K562 (cell line): ENCODE measurements around the gene FOXL3.

Source experiments
- BACH1 ChIP-seq: fragments of 200-800 bp; sonication (Bioruptor generic); IDR thresholded peaks from 2 replicates; pipeline ENCODE4 v1.6.1; 2016; ENCODE audit warnings: missing genetic modification characterization, missing compliant biosample characterization
- CTCF ChIP-seq, 3 experiments: IDR thresholded peaks in 2 of 3; conservative IDR thresholded peaks in 1 of 3; 2 replicates each; pipeline ENCODE4 v1.5.1; 2011 to 2012; ENCODE audit warnings: low read length in 3 of 3, mild to moderate bottlenecking in 3 of 3, control low read depth in 2 of 3, improper control_type of control experiment in 1 of 3, inconsistent platforms in 1 of 3, low read depth in 1 of 3, mixed read lengths in 1 of 3, moderate library complexity in 1 of 3; ENCODE audit not compliant: insufficient read depth in 2 of 3
- GABPA ChIP-seq: fragments of 200-800 bp; sonication (Bioruptor generic); conservative IDR thresholded peaks from 2 replicates; pipeline ENCODE4 v1.6.1; 2016; ENCODE audit warnings: low read depth, missing genetic modification characterization, missing compliant biosample characterization
- HCFC1 ChIP-seq: IDR thresholded peaks from 2 replicates; pipeline ENCODE4 v1.6.1; 2012; ENCODE audit warnings: low read depth, low read length, improper control_type of control experiment
- POLR2AphosphoS2 ChIP-seq: IDR thresholded peaks from 2 replicates; pipeline ENCODE4 v1.6.1; 2012; ENCODE audit warnings: low read length, improper control_type of control experiment
- SIN3A ChIP-seq, 2 experiments: fragments of 150-350 bp in 1 of 2; IDR thresholded peaks; 2 replicates each; pipeline ENCODE4 v1.6.1; 2011 to 2016; ENCODE audit warnings: borderline replicate concordance in 2 of 2, low read depth in 2 of 2, low read length in 2 of 2, mild to moderate bottlenecking in 2 of 2, moderate library complexity in 2 of 2; ENCODE audit not compliant: control insufficient read depth in 1 of 2
- SMC3 ChIP-seq: conservative IDR thresholded peaks from 2 replicates; pipeline ENCODE4 v1.6.1; 2011; ENCODE audit warnings: low read depth, low read length, improper control_type of control experiment; ENCODE audit not compliant: insufficient read depth
- TAF1 ChIP-seq: IDR thresholded peaks from 2 replicates; pipeline ENCODE4 v1.6.1; 2011; ENCODE audit warnings: mild to moderate bottlenecking, low read length, moderate library complexity; ENCODE audit not compliant: insufficient read depth, control insufficient read depth, severe bottlenecking; ENCODE audit errors: extremely low read depth
- THRA ChIP-seq: fragments of 450-650 bp; IDR thresholded peaks from 2 replicates; pipeline ENCODE4 v1.6.1; 2017; ENCODE audit warnings: mild to moderate bottlenecking, moderate library complexity
- ZNF263 ChIP-seq: sonication (generic); formaldehyde crosslinking; IDR thresholded peaks from 2 replicates; pipeline ENCODE4 v1.8.0; 2022; ENCODE audit warnings: mild to moderate bottlenecking, missing genetic modification reagents, borderline replicate concordance

- no peak for TF ChIP-seq ZNF263 (CRISPR knock-in tag)
- no peak for TF ChIP-seq THRA
- no peak for TF ChIP-seq GABPA (tag)
- TF ChIP-seq SIN3A (IDR thresholded peaks at IDR 0.05; ENCODE audit: borderline replicate concordance in 2 of 2, control insufficient read depth in 1 of 2, low read depth in 2 of 2, low read length in 2 of 2), result no peak
- TF ChIP-seq POLR2AphosphoS2, result no peak
- TF ChIP-seq HCFC1, result no peak
- no peak for TF ChIP-seq SMC3
- no peak for TF ChIP-seq BACH1 (tag)
- TF ChIP-seq TAF1, result no peak
- TF ChIP-seq CTCF (IDR thresholded peaks at IDR 0.05 in 2 of 3, conservative IDR thresholded peaks at IDR 0.05 in 1 of 3; ENCODE audit: insufficient read depth in 2 of 3, low read depth in 1 of 3, low read length in 3 of 3), result no peak
Observed at GRCh38 chr7:338295-339061, 48.5 kb downstream of the FOXL3 start.
